HepG2 (cell line): ENCODE data around the gene RNF222. TPM values are rescaled to one million over a fixed set of nuclear protein-coding genes. Genes with fewer than 3 reads are reported as not detected.

Experiments used
- CBX2 ChIP-seq, 2 experiments: fragments of 200-600 bp in 1 of 2; sonication (generic); formaldehyde crosslinking in 1 of 2; IDR thresholded peaks; 2 replicates each; pipeline versions ENCODE4 v1.7.0 to v1.8.1; 2018 to 2022; ENCODE audit warnings: low read depth in 2 of 2, low read length in 1 of 2, mild to moderate bottlenecking in 1 of 2, missing genetic modification reagents in 1 of 2
- ELF3 ChIP-seq: IDR thresholded peaks from 2 replicates; pipeline ENCODE4 v1.6.1; 2016; ENCODE audit warnings: missing genetic modification reagents, missing compliant biosample characterization
- KLF13 ChIP-seq: sonication (generic); formaldehyde crosslinking; IDR thresholded peaks from 2 replicates; pipeline ENCODE4 v1.4.0; 2020; ENCODE audit warnings: mild to moderate bottlenecking, missing genetic modification reagents
- TARDBP ChIP-seq: sonication (generic); formaldehyde crosslinking; IDR thresholded peaks from 2 replicates; pipeline ENCODE4 v1.8.0; 2022; ENCODE audit warnings: mild to moderate bottlenecking, missing genetic modification reagents
- TSC22D2 ChIP-seq: sonication (generic); formaldehyde crosslinking; IDR thresholded peaks from 2 replicates; pipeline ENCODE4 v1.5.1; 2020; ENCODE audit warnings: missing genetic modification reagents, mild to moderate bottlenecking, borderline replicate concordance
- ZBTB8A ChIP-seq: sonication (generic); formaldehyde crosslinking; IDR thresholded peaks from 2 replicates; pipeline ENCODE4 v1.4.0; 2020; ENCODE audit warnings: mild to moderate bottlenecking, low read depth, missing genetic modification reagents, borderline replicate concordance
- ZNF34 ChIP-seq: sonication (generic); formaldehyde crosslinking; IDR thresholded peaks from 2 replicates; pipeline ENCODE4 v1.4.0; 2020; ENCODE audit warnings: mild to moderate bottlenecking, missing genetic modification reagents, borderline replicate concordance
- ZNF510 ChIP-seq: sonication (generic); formaldehyde crosslinking; IDR thresholded peaks from 2 replicates; pipeline ENCODE4 v1.4.0; 2020; ENCODE audit warnings: low read depth, mild to moderate bottlenecking, missing genetic modification reagents
- ZNF556 ChIP-seq: sonication (generic); formaldehyde crosslinking; IDR thresholded peaks from 2 replicates; pipeline ENCODE4 v1.4.0; 2020; ENCODE audit warnings: mild to moderate bottlenecking, missing genetic modification reagents, borderline replicate concordance
- ZNF660 ChIP-seq: sonication (generic); formaldehyde crosslinking; IDR thresholded peaks from 2 replicates; pipeline ENCODE4 v1.5.1; 2020; ENCODE audit warnings: mild to moderate bottlenecking, low read depth, missing genetic modification reagents, borderline replicate concordance
- ZNF713 ChIP-seq: sonication (generic); formaldehyde crosslinking; IDR thresholded peaks from 2 replicates; pipeline ENCODE4 v1.4.0; 2020; ENCODE audit warnings: mild to moderate bottlenecking, missing genetic modification reagents
- polyA plus RNA-seq, 8 experiments: library from polyadenylated mRNA; depleted of rRNA in 3 of 8; stranded (reverse) in 7 of 8; unstranded in 1 of 8; fragments of >200 nt; fragmentation: Illumina TruSeq in 4 of 8; extraction: Trizol in 4 of 8; gene quantifications; 2 replicates each; pipeline versions ENCODE4 v1.2.1 to v1.2.3, GENCODE V29; 2011 to 2016; ENCODE audit warnings: low read depth in 4 of 8, missing spikeins in 1 of 8, mixed read lengths in 1 of 8; ENCODE audit not compliant: insufficient read depth in 1 of 8
- total RNA-seq, 5 experiments: library from RNA; depleted of rRNA; stranded (reverse); fragments of >200 nt; fragmentation: Illumina TruSeq; extraction: Trizol; gene quantifications; 2 replicates each; pipeline ENCODE4 v1.2.3, GENCODE V29; 2016; ENCODE audit warnings: low read depth in 1 of 5
- TF ChIP-seq, protein P1 (sequence below): sonication (generic); formaldehyde crosslinking; IDR thresholded peaks from 2 replicates; pipeline ENCODE4 v1.4.0; 2020; ENCODE audit warnings: mild to moderate bottlenecking, missing genetic modification reagents, borderline replicate concordance
- TF ChIP-seq, protein P2 (sequence below): sonication (generic); formaldehyde crosslinking; IDR thresholded peaks from 2 replicates; pipeline ENCODE4 v1.5.1; 2020; ENCODE audit warnings: missing genetic modification reagents, mild to moderate bottlenecking, borderline replicate concordance
- TF ChIP-seq, protein P3 (sequence below): sonication (generic); formaldehyde crosslinking; IDR thresholded peaks from 2 replicates; pipeline ENCODE4 v1.4.0; 2020; ENCODE audit warnings: mild to moderate bottlenecking, missing genetic modification reagents
- TF ChIP-seq, protein P4 (sequence below), 2 experiments: sonication (generic) in 1 of 2; formaldehyde crosslinking in 1 of 2; IDR thresholded peaks; 2 replicates each; pipeline versions ENCODE4 v1.6.1 to v1.9.0; 2014 to 2022; ENCODE audit warnings: antibody characterized with exemption in 1 of 2, borderline replicate concordance in 1 of 2, inconsistent platforms in 1 of 2, low read depth in 1 of 2, missing genetic modification reagents in 1 of 2
- TF ChIP-seq, protein P5 (sequence below): sonication (generic); formaldehyde crosslinking; IDR thresholded peaks from 2 replicates; pipeline ENCODE4 v1.9.0; 2021; ENCODE audit warnings: missing genetic modification reagents, mild to moderate bottlenecking, borderline replicate concordance

The RNF222 gene
- total and polyA plus RNA-seq, 2 of the 13 experiments (the other 11 are each of a cell fraction or from before 2014, with no cell fraction given): not detected

DNA sequence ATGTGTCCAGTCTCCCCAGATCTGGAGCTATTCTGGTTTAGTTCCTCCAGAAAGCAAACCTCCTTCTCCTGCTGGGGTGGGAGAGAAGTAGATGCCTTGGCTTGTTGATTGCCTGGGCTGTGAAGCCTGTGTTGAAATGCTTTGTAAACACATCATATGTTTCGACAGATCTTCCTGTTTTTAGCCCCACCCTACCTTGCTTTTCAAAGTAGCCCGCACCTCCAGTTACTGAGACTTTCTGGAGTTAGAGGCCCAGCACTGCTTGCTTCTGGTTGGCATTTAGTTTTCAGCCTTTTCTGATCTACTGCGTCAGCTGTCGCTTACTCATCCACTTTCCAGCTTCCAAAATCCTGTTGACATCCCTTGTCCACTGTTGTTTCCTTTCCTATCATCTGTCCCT lies 20.2 kb upstream of the RNF222 start (continued):
- TF ChIP-seq, protein P1, sequence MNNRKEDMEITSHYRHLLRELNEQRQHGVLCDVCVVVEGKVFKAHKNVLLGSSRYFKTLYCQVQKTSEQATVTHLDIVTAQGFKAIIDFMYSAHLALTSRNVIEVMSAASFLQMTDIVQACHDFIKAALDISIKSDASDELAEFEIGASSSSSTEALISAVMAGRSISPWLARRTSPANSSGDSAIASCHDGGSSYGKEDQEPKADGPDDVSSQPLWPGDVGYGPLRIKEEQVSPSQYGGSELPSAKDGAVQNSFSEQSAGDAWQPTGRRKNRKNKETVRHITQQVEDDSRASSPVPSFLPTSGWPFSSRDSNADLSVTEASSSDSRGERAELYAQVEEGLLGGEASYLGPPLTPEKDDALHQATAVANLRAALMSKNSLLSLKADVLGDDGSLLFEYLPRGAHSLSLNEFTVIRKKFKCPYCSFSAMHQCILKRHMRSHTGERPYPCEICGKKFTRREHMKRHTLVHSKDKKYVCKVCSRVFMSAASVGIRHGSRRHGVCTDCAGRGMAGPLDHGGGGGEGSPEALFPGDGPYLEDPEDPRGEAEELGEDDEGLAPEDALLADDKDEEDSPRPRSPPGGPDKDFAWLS (CRISPR knock-in tag): no peak
- TF ChIP-seq ZNF510: no peak
- TF ChIP-seq, protein P2, sequence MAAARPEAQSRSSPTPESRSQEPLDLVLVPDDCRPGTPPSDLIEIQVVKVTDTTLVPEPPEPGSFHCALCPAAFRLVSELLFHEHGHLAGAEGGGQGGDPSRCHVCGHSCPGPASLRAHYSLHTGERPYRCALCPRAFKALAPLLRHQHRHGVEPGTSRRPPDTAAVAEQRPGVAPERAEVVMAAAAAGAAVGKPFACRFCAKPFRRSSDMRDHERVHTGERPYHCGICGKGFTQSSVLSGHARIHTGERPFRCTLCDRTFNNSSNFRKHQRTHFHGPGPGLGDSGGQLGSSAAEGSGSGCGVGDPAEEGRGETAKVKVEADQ: no peak
- no peak for TF ChIP-seq ZBTB8A
- no peak for TF ChIP-seq KLF13 (CRISPR knock-in tag)
- no peak for TF ChIP-seq ZNF660 (CRISPR knock-in tag)
- TF ChIP-seq, protein P3, sequence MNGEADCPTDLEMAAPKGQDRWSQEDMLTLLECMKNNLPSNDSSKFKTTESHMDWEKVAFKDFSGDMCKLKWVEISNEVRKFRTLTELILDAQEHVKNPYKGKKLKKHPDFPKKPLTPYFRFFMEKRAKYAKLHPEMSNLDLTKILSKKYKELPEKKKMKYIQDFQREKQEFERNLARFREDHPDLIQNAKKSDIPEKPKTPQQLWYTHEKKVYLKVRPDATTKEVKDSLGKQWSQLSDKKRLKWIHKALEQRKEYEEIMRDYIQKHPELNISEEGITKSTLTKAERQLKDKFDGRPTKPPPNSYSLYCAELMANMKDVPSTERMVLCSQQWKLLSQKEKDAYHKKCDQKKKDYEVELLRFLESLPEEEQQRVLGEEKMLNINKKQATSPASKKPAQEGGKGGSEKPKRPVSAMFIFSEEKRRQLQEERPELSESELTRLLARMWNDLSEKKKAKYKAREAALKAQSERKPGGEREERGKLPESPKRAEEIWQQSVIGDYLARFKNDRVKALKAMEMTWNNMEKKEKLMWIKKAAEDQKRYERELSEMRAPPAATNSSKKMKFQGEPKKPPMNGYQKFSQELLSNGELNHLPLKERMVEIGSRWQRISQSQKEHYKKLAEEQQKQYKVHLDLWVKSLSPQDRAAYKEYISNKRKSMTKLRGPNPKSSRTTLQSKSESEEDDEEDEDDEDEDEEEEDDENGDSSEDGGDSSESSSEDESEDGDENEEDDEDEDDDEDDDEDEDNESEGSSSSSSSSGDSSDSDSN (CRISPR knock-in tag): no peak
- TF ChIP-seq, protein P4, sequence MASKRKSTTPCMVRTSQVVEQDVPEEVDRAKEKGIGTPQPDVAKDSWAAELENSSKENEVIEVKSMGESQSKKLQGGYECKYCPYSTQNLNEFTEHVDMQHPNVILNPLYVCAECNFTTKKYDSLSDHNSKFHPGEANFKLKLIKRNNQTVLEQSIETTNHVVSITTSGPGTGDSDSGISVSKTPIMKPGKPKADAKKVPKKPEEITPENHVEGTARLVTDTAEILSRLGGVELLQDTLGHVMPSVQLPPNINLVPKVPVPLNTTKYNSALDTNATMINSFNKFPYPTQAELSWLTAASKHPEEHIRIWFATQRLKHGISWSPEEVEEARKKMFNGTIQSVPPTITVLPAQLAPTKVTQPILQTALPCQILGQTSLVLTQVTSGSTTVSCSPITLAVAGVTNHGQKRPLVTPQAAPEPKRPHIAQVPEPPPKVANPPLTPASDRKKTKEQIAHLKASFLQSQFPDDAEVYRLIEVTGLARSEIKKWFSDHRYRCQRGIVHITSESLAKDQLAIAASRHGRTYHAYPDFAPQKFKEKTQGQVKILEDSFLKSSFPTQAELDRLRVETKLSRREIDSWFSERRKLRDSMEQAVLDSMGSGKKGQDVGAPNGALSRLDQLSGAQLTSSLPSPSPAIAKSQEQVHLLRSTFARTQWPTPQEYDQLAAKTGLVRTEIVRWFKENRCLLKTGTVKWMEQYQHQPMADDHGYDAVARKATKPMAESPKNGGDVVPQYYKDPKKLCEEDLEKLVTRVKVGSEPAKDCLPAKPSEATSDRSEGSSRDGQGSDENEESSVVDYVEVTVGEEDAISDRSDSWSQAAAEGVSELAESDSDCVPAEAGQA (IDR thresholded peaks at IDR 0.05; ENCODE audit: low read depth): no peak
- TF ChIP-seq, protein P4 (CRISPR knock-in tag; IDR thresholded peaks at IDR 0.05; ENCODE audit: borderline replicate concordance): no peak
- TF ChIP-seq, protein P5, sequence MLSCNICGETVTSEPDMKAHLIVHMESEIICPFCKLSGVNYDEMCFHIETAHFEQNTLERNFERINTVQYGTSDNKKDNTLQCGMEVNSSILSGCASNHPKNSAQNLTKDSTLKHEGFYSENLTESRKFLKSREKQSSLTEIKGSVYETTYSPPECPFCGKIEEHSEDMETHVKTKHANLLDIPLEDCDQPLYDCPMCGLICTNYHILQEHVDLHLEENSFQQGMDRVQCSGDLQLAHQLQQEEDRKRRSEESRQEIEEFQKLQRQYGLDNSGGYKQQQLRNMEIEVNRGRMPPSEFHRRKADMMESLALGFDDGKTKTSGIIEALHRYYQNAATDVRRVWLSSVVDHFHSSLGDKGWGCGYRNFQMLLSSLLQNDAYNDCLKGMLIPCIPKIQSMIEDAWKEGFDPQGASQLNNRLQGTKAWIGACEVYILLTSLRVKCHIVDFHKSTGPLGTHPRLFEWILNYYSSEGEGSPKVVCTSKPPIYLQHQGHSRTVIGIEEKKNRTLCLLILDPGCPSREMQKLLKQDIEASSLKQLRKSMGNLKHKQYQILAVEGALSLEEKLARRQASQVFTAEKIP (CRISPR knock-in tag): no peak
- TF ChIP-seq ZNF556: no peak
- peak; percentile 24; the same call in 1 of the 2 replicates for TF ChIP-seq ELF3 (CRISPR knock-in tag)
- TF ChIP-seq ZNF713 (CRISPR knock-in tag): no peak
- TF ChIP-seq ZNF34 (CRISPR knock-in tag): no peak
- TF ChIP-seq TARDBP: no peak; the same call in 1 of the 2 replicates
- no peak for TF ChIP-seq TSC22D2 (CRISPR knock-in tag)
- no peak for TF ChIP-seq CBX2 (IDR thresholded peaks at IDR 0.05; ENCODE audit: low read depth, low read length)
- TF ChIP-seq CBX2 (CRISPR knock-in tag; IDR thresholded peaks at IDR 0.05; ENCODE audit: low read depth): no peak
